Measurements from ENCODE around the gene INPP5D. TPM values are rescaled to one million over a fixed set of nuclear protein-coding genes. Genes with fewer than 3 reads are reported as not detected.

Gene INPP5D
- polyA plus RNA-seq, 1 donor (not counting 4 experiments of a cell fraction or from before 2014, with no cell fraction given) = 7.5 TPM

- no peak overlapping the region for H3K27ac ChIP-seq (ENCODE audit: control insufficient read depth, insufficient read depth, low read length)
- no peak for FAIRE-seq
These were observed 39.7 kb upstream of the INPP5D start for GRCh38 chr2:233020454-233020853.

GRCh38 chr2:233021771-233022170 is 38.4 kb upstream of the INPP5D start:
- Histone ChIP-seq H3K4me3 (ENCODE audit: control insufficient read depth in 2 of 3, extremely low read depth in 1 of 3, insufficient read depth in 2 of 3, low read depth in 1 of 3, low read length in 3 of 3) (no peak overlapping the region), H2AFZ (ENCODE audit: control insufficient read depth, low read length) (no peak overlapping the region), H3K9me3 (ENCODE audit: control insufficient read depth, low read depth, low read length) (no peaks in the 10 kb centered on the region), H3K79me2 (ENCODE audit: control insufficient read depth, insufficient read depth, low read length) (no peaks in the 10 kb centered on the region), H3K4me1 (ENCODE audit: control insufficient read depth, extremely low read depth, insufficient read depth, low read length) (peaks cover 8% of the 10 kb centered on the region), H3K9me1 (ENCODE audit: control insufficient read depth, extremely low read depth, insufficient read depth, low read length) (no peaks in the 10 kb centered on the region), H3K36me3 (ENCODE audit: control insufficient read depth in 2 of 2, extremely low read depth in 1 of 2, insufficient read depth in 2 of 2, low read length in 2 of 2) (no peaks in the 10 kb centered on the region), H4K20me1 (ENCODE audit: control insufficient read depth, extremely low read depth, insufficient read depth, low read length) (no peaks in the 10 kb centered on the region), H3K4me2 (ENCODE audit: control insufficient read depth, extremely low read depth, insufficient read depth, low read depth, low read length) (no peak overlapping the region), H3K9ac (ENCODE audit: control insufficient read depth, extremely low read depth, insufficient read depth, low read length) (no peak overlapping the region), H3K27me3 (ENCODE audit: control insufficient read depth, extremely low read depth, insufficient read depth, low read length) (no peaks in the 10 kb centered on the region), H3K27ac (ENCODE audit: control insufficient read depth, insufficient read depth, low read length) (no peak overlapping the region)
- dilution Hi-C loops (cut with MboI; ENCODE audit: extremely low pct_ligation_motif_present, low sequenced_read_pairs) = no loop called here
- FAIRE-seq (no peak), DNase-seq (ENCODE audit: low read depth, low spot score) (no peak)
- TF ChIP-seq CTCF (optimal IDR thresholded peaks at IDR 0.05 in 1 of 3, IDR thresholded peaks at IDR 0.05 in 1 of 3, conservative IDR thresholded peaks at IDR 0.05 in 1 of 3; ENCODE audit: extremely low read depth in 1 of 3, insufficient read depth in 2 of 3, low read length in 3 of 3) = no peak
- TF ChIP-seq EZH2 (IDR thresholded peaks at IDR 0.05; ENCODE audit: low read length) = no peak

More at GRCh38 chr2:233020454-233020853, 39.7 kb upstream of the INPP5D start:
- no peaks in the 10 kb centered on the region for H3K9me3 ChIP-seq (ENCODE audit: control insufficient read depth, low read depth, low read length)
- H3K36me3 ChIP-seq (ENCODE audit: control insufficient read depth in 2 of 2, extremely low read depth in 1 of 2, insufficient read depth in 2 of 2, low read length in 2 of 2) = no peaks in the 10 kb centered on the region
- H3K9me1 ChIP-seq (ENCODE audit: control insufficient read depth, extremely low read depth, insufficient read depth, low read length) = no peaks in the 10 kb centered on the region
- H3K79me2 ChIP-seq (ENCODE audit: control insufficient read depth, insufficient read depth, low read length) = no peaks in the 10 kb centered on the region
- dilution Hi-C loops (cut with MboI; ENCODE audit: extremely low pct_ligation_motif_present, low sequenced_read_pairs) = no loop called here
- no peaks in the 10 kb centered on the region for H3K4me1 ChIP-seq (ENCODE audit: control insufficient read depth, extremely low read depth, insufficient read depth, low read length)
- no peaks in the 10 kb centered on the region for H3K27me3 ChIP-seq (ENCODE audit: control insufficient read depth, extremely low read depth, insufficient read depth, low read length)
- no peak for TF ChIP-seq CTCF (optimal IDR thresholded peaks at IDR 0.05 in 1 of 3, IDR thresholded peaks at IDR 0.05 in 1 of 3, conservative IDR thresholded peaks at IDR 0.05 in 1 of 3; ENCODE audit: extremely low read depth in 1 of 3, insufficient read depth in 2 of 3, low read length in 3 of 3)
- TF ChIP-seq EZH2 (IDR thresholded peaks at IDR 0.05; ENCODE audit: low read length) = no peak
- no peak overlapping the region for H3K4me2 ChIP-seq (ENCODE audit: control insufficient read depth, extremely low read depth, insufficient read depth, low read depth, low read length)
- H4K20me1 ChIP-seq (ENCODE audit: control insufficient read depth, extremely low read depth, insufficient read depth, low read length) = no peaks in the 10 kb centered on the region
- no peak overlapping the region for H3K9ac ChIP-seq (ENCODE audit: control insufficient read depth, extremely low read depth, insufficient read depth, low read length)
- no peak overlapping the region for H2AFZ ChIP-seq (ENCODE audit: control insufficient read depth, low read length)
- no peak for DNase-seq (ENCODE audit: low read depth, low spot score)
- H3K4me3 ChIP-seq (ENCODE audit: control insufficient read depth in 2 of 3, extremely low read depth in 1 of 3, insufficient read depth in 2 of 3, low read depth in 1 of 3, low read length in 3 of 3) = no peak overlapping the region
